GM12873 (cell line): Measurements from ENCODE around the gene MAN1A1.

Source experiments
- CTCF ChIP-seq: IDR thresholded peaks from 2 replicates; pipeline ENCODE4 v1.5.1; 2012; ENCODE audit warnings: low read depth, mild to moderate bottlenecking, moderate library complexity, low read length, control low read depth; ENCODE audit not compliant: insufficient read depth; ENCODE audit errors: missing control alignments

MAN1A1 gene

DNA sequence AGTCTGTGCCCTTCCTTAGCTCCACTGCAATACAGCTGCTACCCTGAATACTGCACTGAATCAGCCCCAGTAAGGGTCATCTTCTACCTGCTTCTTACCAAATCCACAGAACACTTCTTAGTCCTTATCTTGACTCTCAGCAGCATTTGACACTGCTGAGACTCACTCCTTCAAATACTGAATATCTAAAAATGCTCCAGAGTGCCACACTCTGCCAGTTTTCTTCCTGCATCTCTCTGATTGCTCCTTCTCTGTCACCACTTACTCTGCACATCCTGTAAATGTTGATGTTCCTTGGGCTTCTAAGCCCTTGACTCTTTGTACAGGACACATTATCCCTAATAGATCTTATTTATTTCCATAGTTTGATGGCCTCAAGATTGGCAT, 19.8 kb downstream of the MAN1A1 start:
- no peak for TF ChIP-seq CTCF

GRCh38 chr6:119328892-119329793, 20.4 kb downstream of the MAN1A1 start:
- TF ChIP-seq CTCF: no peak

- TF ChIP-seq CTCF: no peak
Observed at GRCh38 chr6:119328254-119328653, 21.3 kb downstream of the MAN1A1 start.

- no peak for TF ChIP-seq CTCF
Observed at GRCh38 chr6:119327810-119328209, 21.8 kb downstream of the MAN1A1 start.

- TF ChIP-seq CTCF: no peak
Observed at GRCh38 chr6:119326291-119327005, 23.1 kb downstream of the MAN1A1 start.

GRCh38 chr6:119325559-119326265, 23.8 kb downstream of the MAN1A1 start:
- no peak for TF ChIP-seq CTCF

- TF ChIP-seq CTCF: no peak
Observed at GRCh38 chr6:119324718-119325117, 24.8 kb downstream of the MAN1A1 start.
